Measurements from ENCODE around the gene METTL1.
"Not testable (repeated sequence)": the region's sequence is repeated elsewhere in the genome, so short reads cannot be mapped to it uniquely, and the experiment has no call there.

Gene METTL1

GRCh38 chr12:57771873-57772428, at the start of gene METTL1:
Gene METTL1, minus strand, starts transcription at chr12:57772105. Its CDS starts 22 bp downstream, at chr12:57772083.
- Mint-ChIP-seq H3K4me1 (peaks cover 46% of the 10 kb centered on the region), H3K4me3 (peak within 1 kb of the TSS; percentile 94), H3K36me3 (peaks cover 56% of the 10 kb centered on the region), H3K9me3 (no peaks in the 10 kb centered on the region), H3K27ac (peak within 1 kb of the TSS; percentile 99)
- DNase-seq (ENCODE audit: low spot score in 2 of 2) (peak; percentile 81 to 95), ATAC-seq (peak; percentile 94)

DNA sequence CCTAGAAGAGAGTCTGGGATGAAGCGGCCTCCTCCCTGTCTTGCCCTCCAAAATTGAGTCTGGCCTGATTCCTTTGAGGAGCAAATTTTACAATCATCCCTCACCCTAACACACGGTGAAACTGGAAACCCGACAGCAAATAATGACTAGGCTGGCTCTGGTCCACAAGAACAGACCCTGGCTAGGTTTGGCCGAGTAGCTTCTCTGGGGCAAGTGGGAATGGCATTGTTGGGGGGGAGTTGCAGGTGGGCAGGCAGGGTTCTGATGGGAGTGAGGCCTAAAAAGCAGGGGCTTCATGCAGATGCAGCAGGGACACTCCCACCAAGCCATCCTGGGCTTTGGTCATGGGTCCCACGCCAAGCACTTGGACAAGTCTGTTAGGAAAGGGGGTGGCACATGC, 49.1 kb upstream of the METTL1 start:
- not testable (repeated sequence) for H3K9me3 Mint-ChIP-seq; H3K4me3 Mint-ChIP-seq; DNase-seq (ENCODE audit: low spot score in 2 of 2); ATAC-seq; H3K4me1 Mint-ChIP-seq
- Mint-ChIP-seq H3K36me3 (peaks cover 65% of the 10 kb centered on the region), H3K27ac (peak overlapping the region; percentile 69)

DNA sequence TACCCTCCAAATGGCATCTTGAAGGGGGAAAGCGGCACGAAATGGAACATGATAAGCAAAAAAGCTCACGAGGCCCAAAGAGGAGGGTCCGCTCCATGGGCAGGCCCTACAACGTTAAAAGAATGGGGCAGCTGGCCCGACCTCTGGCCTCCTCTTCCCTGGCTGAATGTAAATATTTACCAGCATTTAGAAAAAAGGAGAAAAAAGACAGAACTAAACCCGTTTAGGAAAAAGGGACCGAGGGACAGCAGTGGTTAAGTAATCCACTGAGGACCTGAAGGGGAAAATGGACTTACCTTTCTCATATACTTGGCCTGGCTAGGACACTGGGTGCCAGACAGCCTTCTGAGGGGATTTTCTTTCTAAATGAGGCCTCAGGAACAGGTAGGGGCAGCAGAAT, 48.2 kb upstream of the METTL1 start:
- H3K4me1 Mint-ChIP-seq; H3K4me3 Mint-ChIP-seq; DNase-seq (ENCODE audit: low spot score in 2 of 2); H3K9me3 Mint-ChIP-seq; ATAC-seq: not testable (repeated sequence)
- Mint-ChIP-seq H3K27ac (peak overlapping the region; percentile 43), H3K36me3 (peaks cover 56% of the 10 kb centered on the region)

DNA sequence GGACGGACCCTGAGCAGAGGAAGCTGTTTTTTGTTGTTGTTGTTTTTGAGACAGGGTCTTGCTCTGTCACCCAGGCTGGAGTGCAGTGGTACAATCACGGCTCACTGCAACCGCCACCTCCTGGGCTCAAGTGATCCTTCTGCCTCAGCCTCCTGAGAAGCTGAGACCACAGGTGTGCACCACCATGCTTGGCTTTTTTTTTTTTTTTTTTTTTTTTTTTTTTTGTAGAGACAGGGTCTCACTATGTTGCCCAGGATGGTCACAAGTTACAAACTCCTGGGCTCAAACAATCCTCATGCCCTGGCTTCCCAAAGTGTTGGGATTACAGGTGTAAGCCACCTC, 46.1 kb upstream of the METTL1 start:
- not testable (repeated sequence) for DNase-seq (ENCODE audit: low spot score in 2 of 2); H3K9me3 Mint-ChIP-seq; H3K4me3 Mint-ChIP-seq; H3K27ac Mint-ChIP-seq; ATAC-seq; H3K4me1 Mint-ChIP-seq
- H3K36me3 Mint-ChIP-seq = peaks cover 35% of the 10 kb centered on the region

DNA sequence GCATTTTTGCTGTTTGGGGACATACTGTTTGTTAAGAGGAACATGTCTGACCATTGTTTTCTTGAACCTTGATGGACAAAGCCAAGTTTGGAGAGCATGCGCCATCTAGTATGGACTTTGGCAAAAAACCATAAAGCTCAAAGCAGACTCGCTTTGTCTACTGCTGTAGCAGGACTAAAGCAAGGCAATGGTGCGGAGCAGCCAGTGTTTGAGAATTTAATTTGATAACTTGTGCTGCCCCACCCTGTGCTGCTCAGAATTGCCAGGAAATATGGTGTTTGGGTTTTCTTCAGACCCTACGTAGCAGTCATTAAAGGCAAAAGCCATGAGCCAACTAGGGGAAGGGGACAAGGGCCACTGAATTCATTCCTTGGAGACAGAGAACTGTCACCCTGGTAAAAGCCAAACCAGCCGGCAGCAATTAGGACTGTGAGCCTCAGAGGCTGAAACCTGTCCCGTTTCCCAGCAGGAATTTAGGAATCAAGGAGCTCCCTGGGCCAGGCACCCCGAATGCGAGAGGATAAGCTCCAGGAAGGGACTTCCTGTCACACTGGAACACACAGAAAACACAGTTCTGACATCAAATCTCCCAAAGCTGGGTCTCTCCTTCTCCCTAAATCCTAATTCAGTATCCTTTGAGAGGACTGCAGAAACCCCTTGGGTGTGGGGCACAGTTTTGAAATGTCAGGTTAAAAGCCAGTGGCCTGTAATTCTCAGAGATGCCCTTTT, 45.5 kb upstream of the METTL1 start:
- Mint-ChIP-seq H3K27ac (no peak overlapping the region), H3K4me3 (no peak overlapping the region), H3K9me3 (no peaks in the 10 kb centered on the region), H3K4me1 (peaks cover 6% of the 10 kb centered on the region), H3K36me3 (peaks cover 29% of the 10 kb centered on the region)
- ATAC-seq = no peak
- no peak for DNase-seq (ENCODE audit: low spot score in 2 of 2)

DNA sequence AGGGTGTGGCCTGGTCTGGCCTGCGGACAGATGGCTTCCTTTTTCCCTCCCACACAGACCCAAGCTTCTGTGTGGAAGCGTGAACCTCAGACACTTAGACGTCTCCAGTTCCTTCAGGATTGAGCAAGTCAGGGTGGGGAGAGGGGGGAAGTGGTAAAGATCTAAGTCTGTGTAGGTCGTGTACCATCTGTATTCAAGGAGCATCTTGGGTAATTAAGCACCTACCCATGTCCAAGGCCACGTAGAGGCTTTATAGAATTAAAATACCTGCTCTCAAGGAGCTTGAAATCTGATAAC, 44.9 kb upstream of the METTL1 start:
- Mint-ChIP-seq H3K27ac (no peak overlapping the region), H3K36me3 (peaks cover 23% of the 10 kb centered on the region), H3K9me3 (no peaks in the 10 kb centered on the region), H3K4me1 (peaks cover 6% of the 10 kb centered on the region), H3K4me3 (no peak overlapping the region)
- DNase-seq (ENCODE audit: low spot score in 2 of 2) (no peak), ATAC-seq (no peak)

DNA sequence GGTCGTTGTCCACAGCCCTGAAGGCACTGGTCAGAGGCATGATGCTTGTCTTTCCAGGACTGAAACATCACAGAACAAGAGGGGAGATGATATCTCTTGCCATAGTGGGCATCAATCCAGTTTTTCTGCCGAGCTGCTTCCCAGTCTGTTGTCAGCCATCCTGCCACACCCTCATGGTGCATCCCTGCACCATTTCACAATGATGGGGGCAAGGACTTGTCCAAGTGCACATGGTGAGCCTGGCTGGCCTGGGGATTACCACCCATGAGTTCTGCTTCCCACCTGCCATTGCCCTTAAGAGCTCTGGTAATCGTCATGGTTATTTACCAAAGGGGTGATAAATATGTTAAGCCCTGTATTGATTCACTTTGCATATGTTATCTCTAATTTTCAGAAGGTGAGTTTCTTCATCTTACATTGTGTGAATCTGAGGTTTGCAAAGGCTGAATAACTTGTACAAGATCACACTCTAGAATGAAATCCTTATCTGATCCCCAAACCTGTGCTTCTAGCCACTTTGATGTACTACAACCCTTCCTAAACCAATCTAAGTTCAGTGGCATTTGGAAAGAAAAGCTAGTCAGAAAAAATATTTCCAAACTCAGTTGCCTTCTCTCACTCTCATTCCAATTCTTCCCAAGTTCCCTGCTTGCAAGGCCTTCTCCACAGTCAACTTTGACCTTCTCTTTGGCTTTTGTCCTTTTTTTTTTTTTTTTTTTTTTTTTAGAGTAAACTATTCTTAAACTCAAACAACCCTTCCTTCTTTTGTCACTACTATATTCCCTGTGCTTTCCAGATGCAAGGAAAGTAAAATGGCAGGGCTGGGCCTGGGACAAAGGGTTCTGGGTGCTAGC, 44.3 kb upstream of the METTL1 start:
- peaks cover 19% of the 10 kb centered on the region for H3K36me3 Mint-ChIP-seq
- H3K9me3 Mint-ChIP-seq = no peaks in the 10 kb centered on the region
- no peak overlapping the region for H3K27ac Mint-ChIP-seq
- no peak for ATAC-seq
- H3K4me1 Mint-ChIP-seq = peaks cover 6% of the 10 kb centered on the region
- no peak for DNase-seq (ENCODE audit: low spot score in 2 of 2)
- no peak overlapping the region for H3K4me3 Mint-ChIP-seq

- Mint-ChIP-seq H3K27ac (no peak overlapping the region), H3K4me3 (no peak overlapping the region), H3K4me1 (peaks cover 6% of the 10 kb centered on the region), H3K36me3 (peaks cover 12% of the 10 kb centered on the region), H3K9me3 (no peaks in the 10 kb centered on the region)
- ATAC-seq (no peak), DNase-seq (ENCODE audit: low spot score in 2 of 2) (no peak)
Observed at GRCh38 chr12:57815177-57816000, 43.5 kb upstream of the METTL1 start.

GRCh38 chr12:57813971-57814772, 42.3 kb upstream of the METTL1 start:
- peaks cover 6% of the 10 kb centered on the region for H3K4me1 Mint-ChIP-seq
- peaks cover 4% of the 10 kb centered on the region for H3K36me3 Mint-ChIP-seq
- peak overlapping the region; percentile 56 for H3K27ac Mint-ChIP-seq
- DNase-seq (ENCODE audit: low spot score in 2 of 2) (no peak), ATAC-seq (no peak)
- H3K9me3 Mint-ChIP-seq = no peaks in the 10 kb centered on the region
- H3K4me3 Mint-ChIP-seq = no peak overlapping the region

DNA sequence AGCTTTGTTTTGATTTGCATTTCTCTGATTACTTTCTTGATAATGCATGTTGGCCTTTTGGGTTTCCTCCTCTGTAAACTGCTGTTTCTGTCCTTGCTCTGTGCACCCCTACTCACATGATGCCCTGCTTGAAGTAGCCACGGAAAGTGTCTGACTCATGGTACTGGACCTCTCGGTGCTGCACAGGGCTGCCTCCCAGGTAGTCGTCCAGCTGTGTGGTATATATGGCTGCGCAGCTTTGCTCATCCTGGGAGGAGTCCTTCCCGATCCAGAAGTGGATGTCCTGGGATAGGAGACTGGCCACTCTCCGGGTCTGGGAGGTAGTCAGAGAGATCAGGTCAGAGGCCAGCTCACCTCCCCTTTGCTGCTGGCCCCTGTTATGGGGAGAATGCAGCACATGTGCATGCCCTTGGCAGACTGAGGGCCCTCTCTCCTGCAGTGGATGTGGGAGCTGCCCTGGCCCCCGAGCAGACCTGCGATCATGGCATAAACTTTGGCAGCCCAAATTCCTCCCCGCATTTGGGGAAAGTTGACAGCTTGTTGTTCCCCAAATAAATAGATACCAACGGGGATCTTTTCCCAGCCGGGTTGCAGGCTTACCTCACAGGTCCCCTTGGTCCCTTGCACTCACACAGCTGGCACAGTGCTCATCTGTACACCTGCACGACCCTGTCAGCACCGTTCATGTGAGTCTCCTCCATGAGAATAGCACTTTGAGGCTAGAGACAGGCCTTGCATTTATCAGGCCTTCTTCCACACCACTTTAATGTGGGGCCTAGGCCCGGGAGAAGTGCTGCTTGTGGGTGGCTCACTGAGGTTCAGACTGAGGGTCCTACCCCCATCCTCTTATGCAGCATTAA, 41.4 kb upstream of the METTL1 start:
- ATAC-seq = no peak
- Mint-ChIP-seq H3K9me3 (no peaks in the 10 kb centered on the region), H3K36me3 (peaks cover 5% of the 10 kb centered on the region)

DNA sequence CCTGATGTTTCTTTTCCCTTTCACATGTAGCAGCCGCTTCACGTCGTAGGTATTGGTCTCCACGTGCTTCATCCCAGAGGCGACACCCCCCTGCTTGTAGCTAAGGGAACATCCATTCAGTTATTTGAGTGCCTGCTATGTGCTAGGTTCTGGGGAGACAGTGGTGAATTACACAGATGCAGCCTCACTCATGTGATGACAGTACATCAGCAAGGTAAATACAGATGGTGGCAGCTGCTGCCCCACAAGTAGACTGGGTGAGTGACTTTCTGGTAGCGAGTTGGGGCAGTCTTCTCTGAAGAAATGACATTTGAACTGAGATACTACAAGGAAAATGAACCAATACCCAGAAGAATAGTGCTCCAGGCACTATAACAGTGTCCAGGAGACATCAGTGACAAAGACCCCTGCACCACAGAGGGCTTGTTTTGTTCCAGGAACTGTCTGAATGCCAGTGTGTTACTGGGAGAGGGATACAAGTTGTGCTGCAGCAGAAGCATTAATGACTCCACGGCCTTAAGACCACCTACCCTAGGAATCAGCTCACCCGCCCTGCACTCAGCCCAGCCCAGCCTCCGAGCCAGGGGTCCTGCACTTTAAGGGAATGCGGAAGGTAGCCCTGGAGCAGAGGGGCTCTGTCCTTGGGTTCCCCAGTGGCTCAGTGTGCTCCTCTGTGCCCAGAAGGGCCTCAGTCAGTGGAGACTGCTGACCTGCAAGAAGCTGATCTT, 39.3 kb upstream of the METTL1 start:
- Mint-ChIP-seq H3K4me3 (no peak overlapping the region), H3K27ac (no peak overlapping the region)

More for the DNA sequence above, 41.4 kb upstream of the METTL1 start:
- H3K4me3 Mint-ChIP-seq = no peak overlapping the region
- H3K27ac Mint-ChIP-seq = peak overlapping the region; percentile 56
- no peak for DNase-seq (ENCODE audit: low spot score in 2 of 2)
- H3K4me1 Mint-ChIP-seq = peaks cover 6% of the 10 kb centered on the region

DNA sequence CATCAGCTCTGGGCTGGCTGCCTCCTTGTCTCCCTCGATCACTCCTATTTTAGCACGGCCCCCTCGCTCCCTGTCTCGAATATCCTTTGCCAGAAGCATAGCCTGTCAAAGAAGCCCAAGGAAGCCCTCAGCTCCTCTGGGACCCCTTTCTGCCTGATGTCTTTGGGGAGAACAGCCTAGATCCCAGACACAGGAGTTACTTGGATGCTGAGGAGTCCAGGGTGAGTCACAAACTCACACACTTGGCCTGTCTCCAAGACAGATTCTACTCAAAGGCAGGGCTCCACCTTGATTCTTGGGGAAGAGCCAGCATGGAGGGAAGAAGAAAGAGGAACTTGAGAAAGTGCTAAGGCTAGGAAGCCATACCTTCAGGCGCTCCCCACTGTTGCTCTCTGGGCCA, 38.5 kb upstream of the METTL1 start:
- peaks cover 14% of the 10 kb centered on the region for H3K36me3 Mint-ChIP-seq
- H3K4me3 Mint-ChIP-seq = no peak overlapping the region
- H3K4me1 Mint-ChIP-seq = peaks cover 6% of the 10 kb centered on the region
- H3K9me3 Mint-ChIP-seq = no peaks in the 10 kb centered on the region
- H3K27ac Mint-ChIP-seq = no peak overlapping the region
- ATAC-seq = no peak
- no peak for DNase-seq (ENCODE audit: low spot score in 2 of 2)

More for the DNA sequence above, 39.3 kb upstream of the METTL1 start:
- H3K9me3 Mint-ChIP-seq = no peaks in the 10 kb centered on the region
- H3K36me3 Mint-ChIP-seq = peaks cover 10% of the 10 kb centered on the region
- DNase-seq (ENCODE audit: low spot score in 2 of 2) = no peak
- no peak for ATAC-seq
- peaks cover 6% of the 10 kb centered on the region for H3K4me1 Mint-ChIP-seq

- Mint-ChIP-seq H3K4me3 (no peak overlapping the region), H3K27ac (no peak overlapping the region), H3K36me3 (peaks cover 15% of the 10 kb centered on the region), H3K4me1 (peaks cover 6% of the 10 kb centered on the region), H3K9me3 (no peaks in the 10 kb centered on the region)
- DNase-seq (ENCODE audit: low spot score in 2 of 2) = no peak
- no peak for ATAC-seq
Observed at GRCh38 chr12:57809425-57809824, 37.5 kb upstream of the METTL1 start.

Measured in stimulated activated effector memory CD8-positive, alpha-beta T cell treated with anti-CD3 and anti-CD28 coated beads, Interleukin-12 subunit alpha, Interleukin-12 subunit beta, amount 100 ng/mL, for 72 hours (primary cell).